ENCODE data around the gene NELL1. TPM values are rescaled to one million over a fixed set of nuclear protein-coding genes. Genes with fewer than 3 reads are reported as not detected.

NELL1 gene
- total and polyA plus RNA-seq, 5 donors from 2014 or later: not detected

DNA sequence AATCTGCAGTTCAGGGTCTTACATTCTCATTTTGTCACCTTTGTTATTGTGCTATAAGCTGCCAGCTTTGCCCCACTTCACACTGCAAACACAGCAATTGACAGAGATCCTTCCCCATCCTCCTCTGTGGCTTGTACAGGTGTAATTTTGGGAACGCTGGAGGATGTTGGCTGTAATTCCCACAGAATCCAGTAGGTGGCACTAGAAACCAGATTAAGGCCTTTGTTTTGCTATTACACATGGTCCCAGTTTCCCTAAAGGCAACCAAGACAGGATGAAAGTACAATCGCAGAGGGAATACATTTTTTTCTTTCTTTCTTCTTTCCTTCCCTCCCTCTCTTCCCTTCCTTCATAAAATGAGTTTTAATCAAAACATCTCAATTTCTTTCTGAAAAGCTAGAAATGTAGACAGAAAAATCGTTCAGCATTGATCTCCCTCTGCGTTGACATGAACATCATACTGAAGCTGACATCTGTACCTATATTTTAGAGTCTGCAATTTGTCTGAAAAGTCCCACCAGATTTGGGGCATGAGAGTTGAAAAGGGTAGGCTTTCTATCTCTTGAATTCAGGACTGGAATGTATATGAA lies 21.3 kb upstream of the NELL1 start:
- DNase-seq: peak; percentile 3 to 33 (median 22)
- H3K4me1 Mint-ChIP-seq: no peaks in the 10 kb centered on the region

DNA sequence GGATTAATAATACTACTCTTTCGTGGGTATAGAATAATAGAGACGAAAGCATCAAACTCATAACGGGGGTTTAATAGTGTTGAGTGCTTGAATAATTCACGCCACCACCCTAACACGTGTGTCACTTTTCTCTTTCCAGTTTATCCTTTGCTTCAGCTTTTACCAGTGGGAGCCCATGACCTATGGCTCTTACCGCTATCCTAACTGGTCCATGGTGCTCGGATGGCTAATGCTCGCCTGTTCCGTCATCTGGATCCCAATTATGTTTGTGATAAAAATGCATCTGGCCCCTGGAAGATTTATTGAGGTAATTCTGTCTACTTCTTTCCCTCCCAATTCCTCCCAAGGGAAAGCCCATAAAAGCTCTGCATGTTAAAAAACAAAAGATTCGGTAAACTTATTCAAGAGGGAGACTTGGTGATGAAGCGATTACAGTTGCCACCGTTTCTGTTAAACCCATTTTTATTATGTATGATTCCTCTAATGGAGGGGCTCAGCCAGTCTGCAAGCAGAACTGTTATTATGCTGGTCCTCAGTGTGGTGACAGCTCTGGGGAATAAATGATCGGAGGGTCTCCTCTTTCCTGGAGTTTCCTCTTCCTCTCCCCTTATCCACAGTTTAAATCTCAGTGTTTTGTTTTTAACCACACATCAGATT lies 17.1 kb upstream of the NELL1 start:
- Histone ChIP-seq H3K36me3 (ENCODE audit: control insufficient read depth, insufficient read depth, low read length) (no peaks in the 10 kb centered on the region), H3K27me3 (ENCODE audit: control insufficient read depth, insufficient read depth, low read length) (peaks cover 1% of the 10 kb centered on the region), H3K27ac (ENCODE audit: insufficient read depth, low read length, poor library complexity, severe bottlenecking) (no peak overlapping the region), H3K4me3 (ENCODE audit: low read depth, low read length) (no peak overlapping the region), H3K9me3 (ENCODE audit: control insufficient read depth in 2 of 2, low read length in 2 of 2) (no peaks in the 10 kb centered on the region), H3K4me1 (ENCODE audit: control insufficient read depth, insufficient read depth, low read length, poor library complexity, severe bottlenecking) (no peaks in the 10 kb centered on the region)
- ATAC-seq (ENCODE audit: low read depth in 2 of 2) (no peak), DNase-seq (no peak)
- H3K27me3 Mint-ChIP-seq: peaks cover 17% of the 10 kb centered on the region
- H3K27ac Mint-ChIP-seq: no peak overlapping the region
- H3K36me3 Mint-ChIP-seq: no peaks in the 10 kb centered on the region
- H3K9me3 Mint-ChIP-seq: no peaks in the 10 kb centered on the region
- no peaks in the 10 kb centered on the region for H3K4me1 Mint-ChIP-seq
- no peak overlapping the region for H3K4me3 Mint-ChIP-seq

More for the DNA sequence above, 21.3 kb upstream of the NELL1 start:
- Mint-ChIP-seq H3K36me3 (no peaks in the 10 kb centered on the region), H3K9me3 (peaks cover 0 to 1% (median 0%) of the 10 kb centered on the region in 7 donors), H3K27ac (no peak overlapping the region), H3K4me3 (no peak overlapping the region), H3K27me3 (peaks cover 4% of the 10 kb centered on the region)
- no peak for ATAC-seq (ENCODE audit: low read depth in 2 of 2)
- Histone ChIP-seq H3K27me3 (ENCODE audit: control insufficient read depth, insufficient read depth, low read length) (no peaks in the 10 kb centered on the region), H3K36me3 (ENCODE audit: control insufficient read depth, insufficient read depth, low read length) (no peaks in the 10 kb centered on the region), H3K4me3 (ENCODE audit: low read depth, low read length) (no peak overlapping the region), H3K4me1 (ENCODE audit: control insufficient read depth, insufficient read depth, low read length, poor library complexity, severe bottlenecking) (no peaks in the 10 kb centered on the region), H3K27ac (ENCODE audit: insufficient read depth, low read length, poor library complexity, severe bottlenecking) (no peak overlapping the region), H3K9me3 (ENCODE audit: control insufficient read depth in 2 of 2, low read length in 2 of 2) (no peaks in the 10 kb centered on the region)

DNA sequence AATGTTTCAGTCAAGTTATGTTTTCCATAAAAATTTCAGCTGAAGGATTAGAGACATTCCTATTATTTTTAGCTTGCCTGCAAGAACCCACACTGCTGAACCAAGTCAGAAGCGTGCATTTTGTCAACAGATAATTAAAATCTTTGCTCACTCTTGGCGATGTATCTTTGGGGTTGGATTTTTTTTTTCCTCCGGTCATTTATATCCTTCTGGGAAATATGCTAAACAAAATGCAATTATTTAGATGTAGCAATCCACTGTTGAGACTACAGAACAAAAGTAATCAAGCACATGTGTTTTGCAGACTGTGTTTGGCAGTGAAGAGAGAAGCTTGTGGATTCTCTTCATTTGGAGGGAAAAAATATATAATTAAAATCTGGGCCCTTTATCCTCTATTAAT lies 15.3 kb upstream of the NELL1 start:
- H3K4me1 ChIP-seq (ENCODE audit: control insufficient read depth, insufficient read depth, low read length, poor library complexity, severe bottlenecking): no peaks in the 10 kb centered on the region
- H3K9me3 Mint-ChIP-seq: no peaks in the 10 kb centered on the region
- no peak overlapping the region for H3K4me3 ChIP-seq (ENCODE audit: low read depth, low read length)
- peaks cover 13% of the 10 kb centered on the region for H3K27me3 Mint-ChIP-seq
- no peak for ATAC-seq (ENCODE audit: low read depth in 2 of 2)
- no peak for DNase-seq
- H3K4me3 Mint-ChIP-seq: no peak overlapping the region
- H3K4me1 Mint-ChIP-seq: no peaks in the 10 kb centered on the region
- no peaks in the 10 kb centered on the region for H3K36me3 ChIP-seq (ENCODE audit: control insufficient read depth, insufficient read depth, low read length)
- H3K27ac Mint-ChIP-seq: no peak overlapping the region
- no peaks in the 10 kb centered on the region for H3K36me3 Mint-ChIP-seq
- no peaks in the 10 kb centered on the region for H3K9me3 ChIP-seq (ENCODE audit: control insufficient read depth in 2 of 2, low read length in 2 of 2)
- H3K27ac ChIP-seq (ENCODE audit: insufficient read depth, low read length, poor library complexity, severe bottlenecking): no peak overlapping the region
- peaks cover 1% of the 10 kb centered on the region for H3K27me3 ChIP-seq (ENCODE audit: control insufficient read depth, insufficient read depth, low read length)

DNA sequence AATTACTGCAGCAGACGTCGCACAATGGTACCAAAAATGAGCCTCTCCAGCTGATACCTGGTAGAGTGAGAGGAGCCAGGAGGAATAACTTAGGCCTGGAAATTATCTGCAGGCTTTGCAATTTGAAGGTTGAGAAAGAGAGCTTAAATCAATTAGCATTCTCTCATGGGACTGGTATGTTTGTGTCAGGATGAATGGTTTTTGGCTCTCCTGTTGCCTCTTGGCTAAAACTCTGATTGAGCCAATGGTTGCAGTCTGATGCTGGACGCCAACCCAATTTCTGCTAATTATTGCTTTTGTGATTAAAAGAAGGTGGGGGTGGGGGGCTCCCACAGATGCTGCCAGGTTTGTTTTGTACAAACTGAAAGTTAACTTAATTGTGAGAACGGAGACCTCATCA lies 12.5 kb upstream of the NELL1 start:
- H3K9me3 Mint-ChIP-seq: peaks cover 0 to 1% (median 0%) of the 10 kb centered on the region in 7 donors
- Histone ChIP-seq H3K27ac (ENCODE audit: insufficient read depth, low read length, poor library complexity, severe bottlenecking) (no peak overlapping the region), H3K36me3 (ENCODE audit: control insufficient read depth, insufficient read depth, low read length) (no peaks in the 10 kb centered on the region), H3K4me1 (ENCODE audit: control insufficient read depth, insufficient read depth, low read length, poor library complexity, severe bottlenecking) (no peaks in the 10 kb centered on the region), H3K27me3 (ENCODE audit: control insufficient read depth, insufficient read depth, low read length) (peaks cover 1% of the 10 kb centered on the region), H3K9me3 (ENCODE audit: control insufficient read depth in 2 of 2, low read length in 2 of 2) (no peaks in the 10 kb centered on the region), H3K4me3 (ENCODE audit: low read depth, low read length) (no peak overlapping the region)
- H3K4me3 Mint-ChIP-seq: no peak overlapping the region
- ATAC-seq (ENCODE audit: low read depth in 2 of 2) (no peak), DNase-seq (no peak)
- no peaks in the 10 kb centered on the region for H3K36me3 Mint-ChIP-seq
- peaks cover 13% of the 10 kb centered on the region for H3K27me3 Mint-ChIP-seq
- H3K4me1 Mint-ChIP-seq: no peaks in the 10 kb centered on the region
- H3K27ac Mint-ChIP-seq: no peak overlapping the region

DNA sequence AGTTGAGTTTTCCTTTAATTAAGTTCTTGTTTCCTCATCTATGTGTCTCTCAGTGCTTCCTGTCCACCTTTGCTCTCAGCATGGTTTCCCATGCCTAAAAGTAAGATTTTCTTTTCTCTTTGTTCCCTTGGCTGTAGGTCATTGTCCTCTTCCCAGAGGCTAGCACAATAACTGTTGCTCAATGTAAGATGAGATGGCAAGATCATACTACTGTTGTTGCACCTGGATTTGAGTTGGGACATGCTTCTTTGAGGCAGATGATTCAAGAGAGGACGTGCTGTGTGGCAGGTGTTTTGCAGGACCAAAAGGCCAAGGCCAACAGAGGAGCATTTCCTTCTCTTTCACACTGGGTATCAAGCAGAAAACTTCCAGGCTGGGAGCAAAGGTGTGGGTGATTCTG lies 11.3 kb upstream of the NELL1 start:
- DNase-seq (no peak), ATAC-seq (ENCODE audit: low read depth in 2 of 2) (no peak)
- Histone ChIP-seq H3K4me1 (ENCODE audit: control insufficient read depth, insufficient read depth, low read length, poor library complexity, severe bottlenecking) (no peaks in the 10 kb centered on the region), H3K36me3 (ENCODE audit: control insufficient read depth, insufficient read depth, low read length) (no peaks in the 10 kb centered on the region), H3K27ac (ENCODE audit: insufficient read depth, low read length, poor library complexity, severe bottlenecking) (no peak overlapping the region), H3K27me3 (ENCODE audit: control insufficient read depth, insufficient read depth, low read length) (peaks cover 1% of the 10 kb centered on the region), H3K4me3 (ENCODE audit: low read depth, low read length) (no peak overlapping the region), H3K9me3 (ENCODE audit: control insufficient read depth in 2 of 2, low read length in 2 of 2) (no peaks in the 10 kb centered on the region)
- H3K27ac Mint-ChIP-seq: no peak overlapping the region
- no peaks in the 10 kb centered on the region for H3K36me3 Mint-ChIP-seq
- peaks cover 13% of the 10 kb centered on the region for H3K27me3 Mint-ChIP-seq
- no peaks in the 10 kb centered on the region for H3K4me1 Mint-ChIP-seq
- H3K9me3 Mint-ChIP-seq: peaks cover 0 to 4% (median 2%) of the 10 kb centered on the region in 7 donors
- H3K4me3 Mint-ChIP-seq: no peak overlapping the region

DNA sequence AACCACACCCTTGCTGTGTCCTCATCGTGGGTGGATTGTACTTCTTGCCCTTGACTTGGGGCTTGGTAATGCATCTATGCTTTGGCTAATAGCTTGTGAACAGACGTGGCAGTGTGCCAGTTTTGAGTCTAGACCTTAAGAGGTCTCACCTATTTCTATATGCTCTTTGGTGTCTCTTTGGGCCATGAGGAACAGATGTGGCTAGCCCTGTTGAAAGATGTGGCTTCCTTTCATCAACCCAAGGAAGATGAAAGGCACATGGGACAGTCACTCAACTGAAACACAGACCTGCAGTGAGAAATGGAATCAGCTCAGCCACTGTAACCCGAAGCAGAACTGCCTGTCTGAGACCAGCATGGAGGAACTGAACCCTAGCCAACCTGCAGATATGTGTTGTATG lies 7.9 kb upstream of the NELL1 start:
- Mint-ChIP-seq H3K36me3 (no peaks in the 10 kb centered on the region), H3K27ac (no peak overlapping the region), H3K9me3 (peaks cover 0 to 4% (median 2%) of the 10 kb centered on the region in 7 donors), H3K27me3 (peaks cover 14% of the 10 kb centered on the region), H3K4me1 (no peaks in the 10 kb centered on the region), H3K4me3 (no peak overlapping the region)
- ATAC-seq (ENCODE audit: low read depth in 2 of 2): no peak
- Histone ChIP-seq H3K36me3 (ENCODE audit: control insufficient read depth, insufficient read depth, low read length) (no peaks in the 10 kb centered on the region), H3K27me3 (ENCODE audit: control insufficient read depth, insufficient read depth, low read length) (peaks cover 4% of the 10 kb centered on the region), H3K4me3 (ENCODE audit: low read depth, low read length) (no peak overlapping the region), H3K4me1 (ENCODE audit: control insufficient read depth, insufficient read depth, low read length, poor library complexity, severe bottlenecking) (no peaks in the 10 kb centered on the region), H3K9me3 (ENCODE audit: control insufficient read depth in 2 of 2, low read length in 2 of 2) (no peaks in the 10 kb centered on the region), H3K27ac (ENCODE audit: insufficient read depth, low read length, poor library complexity, severe bottlenecking) (no peak overlapping the region)
- DNase-seq: no peak

DNA sequence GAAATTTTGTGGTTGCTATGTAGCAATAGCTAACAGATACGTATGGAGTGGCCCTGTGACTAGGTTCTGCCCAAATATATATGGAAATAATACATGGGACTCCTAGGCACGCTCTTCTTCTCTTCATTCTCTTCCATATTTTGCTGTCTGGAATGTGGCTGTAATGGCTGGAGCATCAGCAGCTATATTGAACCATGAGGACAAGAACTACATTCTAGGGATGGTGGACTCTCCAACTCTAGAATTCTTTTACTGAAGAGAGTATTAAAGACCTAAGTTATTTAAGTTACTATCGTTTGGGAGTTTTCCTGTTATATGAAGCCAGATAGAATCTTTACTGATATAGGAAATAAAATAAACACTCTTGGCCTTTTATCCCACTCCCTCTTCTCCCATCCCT lies 7.5 kb upstream of the NELL1 start:
- Mint-ChIP-seq H3K9me3 (peaks cover 0 to 4% (median 2%) of the 10 kb centered on the region in 7 donors), H3K36me3 (no peaks in the 10 kb centered on the region), H3K4me3 (no peak overlapping the region), H3K27ac (no peak overlapping the region), H3K27me3 (peaks cover 18% of the 10 kb centered on the region), H3K4me1 (no peaks in the 10 kb centered on the region)
- Histone ChIP-seq H3K27me3 (ENCODE audit: control insufficient read depth, insufficient read depth, low read length) (peaks cover 4% of the 10 kb centered on the region), H3K27ac (ENCODE audit: insufficient read depth, low read length, poor library complexity, severe bottlenecking) (no peak overlapping the region), H3K4me3 (ENCODE audit: low read depth, low read length) (no peak overlapping the region), H3K9me3 (ENCODE audit: control insufficient read depth in 2 of 2, low read length in 2 of 2) (no peaks in the 10 kb centered on the region), H3K4me1 (ENCODE audit: control insufficient read depth, insufficient read depth, low read length, poor library complexity, severe bottlenecking) (no peaks in the 10 kb centered on the region), H3K36me3 (ENCODE audit: control insufficient read depth, insufficient read depth, low read length) (no peaks in the 10 kb centered on the region)
- DNase-seq (no peak), ATAC-seq (ENCODE audit: low read depth in 2 of 2) (no peak)
